CD14-positive monocyte (primary cell): Measurements from ENCODE around the gene OR1G1. TPM values are rescaled to one million over a fixed set of nuclear protein-coding genes. Genes with fewer than 3 reads are reported as not detected.
A peak's percentile ranks its signal among the peaks of the same experiment; 100 is the strongest.

Source experiments
- DNase-seq, 3 donors: peaks; one replicate each; pipeline ENCODE4 v3.0.0-alpha.2; 2011 to 2022
- H2AFZ ChIP-seq: 2 replicates; pipeline ENCODE4 v1.6.0; 2012; ENCODE audit warnings: mild to moderate bottlenecking, low read depth, low read length, inconsistent platforms; ENCODE audit not compliant: insufficient read depth, poor library complexity, severe bottlenecking
- H3K27ac ChIP-seq, 2 donors: 1 replicate in 1 of 2; 2 replicates in 1 of 2; pipeline ENCODE4 v1.5.1; 2012 to 2013; ENCODE audit warnings: low read length in 2 of 2, control low read depth in 1 of 2, inconsistent platforms in 1 of 2, low read depth in 1 of 2, mild to moderate bottlenecking in 1 of 2
- H3K27me3 ChIP-seq, 2 donors: one replicate each; pipeline versions ENCODE4 v1.6.0 to v1.6.1; 2011 to 2013; ENCODE audit warnings: low read length in 2 of 2; ENCODE audit not compliant: control insufficient read depth in 2 of 2, insufficient read depth in 2 of 2
- H3K36me3 ChIP-seq, 2 donors: replicated peaks in 1 of 2; 1 replicate in 1 of 2; 2 replicates in 1 of 2; pipeline versions ENCODE4 v1.5.1 to v1.6.1; 2012 to 2013; ENCODE audit warnings: low read length in 2 of 2, control low read depth in 1 of 2, inconsistent platforms in 1 of 2, mild to moderate bottlenecking in 1 of 2; ENCODE audit not compliant: insufficient read depth in 2 of 2, control insufficient read depth in 1 of 2
- H3K4me1 ChIP-seq, 2 donors: 1 replicate in 1 of 2; 2 replicates in 1 of 2; pipeline versions ENCODE4 v1.5.1 to v1.6.1; 2012 to 2013; ENCODE audit warnings: low read length in 2 of 2, control low read depth in 1 of 2, inconsistent platforms in 1 of 2, mild to moderate bottlenecking in 1 of 2, moderate library complexity in 1 of 2; ENCODE audit not compliant: insufficient read depth in 2 of 2, control insufficient read depth in 1 of 2
- H3K4me2 ChIP-seq: replicated peaks from 2 replicates; pipeline ENCODE3; 2012; ENCODE audit warnings: low read length, moderate library complexity, mild to moderate bottlenecking; ENCODE audit not compliant: poor library complexity, severe bottlenecking; ENCODE audit errors: extremely low read depth
- H3K4me3 ChIP-seq, 3 experiments: fragments of 200-600 bp in 1 of 3; sonication (generic) in 1 of 3; replicated peaks in 1 of 3; 1 replicate in 2 of 3; 2 replicates in 1 of 3; pipeline ENCODE4 v1.5.1; 2011 to 2013; ENCODE audit warnings: low read length in 3 of 3, mild to moderate bottlenecking in 3 of 3, control low read depth in 2 of 3, low read depth in 2 of 3, inconsistent platforms in 1 of 3, moderate library complexity in 1 of 3
- H3K79me2 ChIP-seq: 2 replicates; pipeline ENCODE4 v1.6.0; 2012; ENCODE audit warnings: mild to moderate bottlenecking, control low read depth, inconsistent platforms, low read length, moderate library complexity; ENCODE audit not compliant: insufficient read depth
- H3K9ac ChIP-seq: 2 replicates; pipeline ENCODE4 v1.6.0; 2017; ENCODE audit warnings: low read length, mild to moderate bottlenecking; ENCODE audit not compliant: insufficient read depth, poor library complexity, severe bottlenecking
- H3K9me3 ChIP-seq, 2 donors: replicated peaks in 1 of 2; 1 replicate in 1 of 2; 2 replicates in 1 of 2; pipeline versions ENCODE4 v1.5.1 to v1.6.1; 2012 to 2013; ENCODE audit warnings: low read length in 2 of 2, control low read depth in 1 of 2; ENCODE audit not compliant: control insufficient read depth in 1 of 2, insufficient read depth in 1 of 2
- H4K20me1 ChIP-seq: 2 replicates; pipeline ENCODE4 v1.6.0; 2012; ENCODE audit warnings: mild to moderate bottlenecking, low read length, control low read depth, moderate library complexity; ENCODE audit not compliant: insufficient read depth
- H3K27ac Mint-ChIP-seq, 7 donors: one replicate each; pipeline ENCODE4 v1.8.0; 2020; ENCODE audit warnings: mild to moderate bottlenecking in 7 of 7, mixed read lengths in 7 of 7, moderate library complexity in 6 of 7, inconsistent platforms in 2 of 7
- H3K27me3 Mint-ChIP-seq, 3 donors: one replicate each; pipeline ENCODE4 v1.8.0; 2021 to 2022; ENCODE audit warnings: low read depth in 3 of 3, mild to moderate bottlenecking in 3 of 3, mixed read lengths in 3 of 3, moderate library complexity in 3 of 3, inconsistent platforms in 1 of 3
- H3K36me3 Mint-ChIP-seq, 2 donors: one replicate each; pipeline ENCODE4 v1.8.0; 2020; ENCODE audit warnings: mixed read lengths in 2 of 2, inconsistent platforms in 1 of 2, mild to moderate bottlenecking in 1 of 2
- H3K4me1 Mint-ChIP-seq: one replicate; pipeline ENCODE4 v1.8.0; 2020; ENCODE audit warnings: mild to moderate bottlenecking, mixed read lengths
- H3K4me3 Mint-ChIP-seq, 2 donors: one replicate each; pipeline ENCODE4 v1.8.0; 2020; ENCODE audit warnings: mild to moderate bottlenecking in 2 of 2, mixed read lengths in 2 of 2, moderate library complexity in 1 of 2
- H3K9me3 Mint-ChIP-seq, 7 donors: one replicate each; pipeline ENCODE4 v1.8.0; 2020 to 2022; ENCODE audit warnings: mixed read lengths in 7 of 7, mild to moderate bottlenecking in 6 of 7, moderate library complexity in 6 of 7, inconsistent platforms in 2 of 7
- CTCF ChIP-seq: fragments of 200-600 bp; IDR thresholded peaks from one replicate; pipeline ENCODE4 v1.8.0; 2022; ENCODE audit warnings: antibody characterized with exemption, mild to moderate bottlenecking
- WGBS: methylation state at CpG from one replicate; pipeline ENCODE4 v1.1.5; 2013; ENCODE audit warnings: missing lambda C conversion rate; ENCODE audit not compliant: insufficient coverage; 5-methylcytosine and 5-hydroxymethylcytosine counted together
- intact Hi-C, 2 donors: fragments of 100-400 bp; cut with micrococcal nuclease; formaldehyde crosslinking; loops; one replicate each; pipeline versions ENCODE4 v1.15.0 to v1.15.1; 2023
- polyA minus RNA-seq: library from RNA; depleted of rRNA, polyadenylated mRNA; stranded (reverse); fragments of >200 nt; gene quantifications from 2 replicates; pipeline ENCODE4 v1.2.3, GENCODE V29; 2012
- polyA plus RNA-seq, 3 donors: library from polyadenylated mRNA; depleted of rRNA in 1 of 3; unstranded in 2 of 3; stranded (reverse) in 1 of 3; fragments of 300-500 nt in 2 of 3; fragments of >200 nt in 1 of 3; fragmentation: Illumina TruSeq in 2 of 3; gene quantifications; 1 replicate in 2 of 3; 2 replicates in 1 of 3; pipeline ENCODE4 v1.2.3, GENCODE V29; 2012 to 2021
- total RNA-seq, 12 experiments: library from RNA in 1 of 12; stranded (reverse) in 1 of 12; fragments of 120-200 nt in 1 of 12; gene quantifications; one replicate each; pipeline ENCODE4 v1.2.4 and lab custom pipeline; 2013 to 2026; ENCODE audit warnings: mixed read lengths in 6 of 12, inconsistent platforms in 1 of 12

OR1G1 gene
- total RNA-seq (2013): not detected
- polyA plus RNA-seq: not detected
- polyA minus RNA-seq: not detected in 2 replicates
- total RNA-seq (lab: John Stamatoyannopoulos, UW): 0 to 0.30 (median 0) reads per million in 11 experiments

GRCh38 chr17:3127451-3127850, at the start of gene OR1G1:
Gene OR1G1, minus strand, starts transcription at chr17:3127551. Its CDS starts 0 bp downstream, at chr17:3127551.
- Histone ChIP-seq H4K20me1 (no peaks in the 10 kb centered on the region), H3K4me1 (no peaks in the 10 kb centered on the region), H3K4me2 (no peak within 1 kb of the TSS), H3K27ac (no peak within 1 kb of the TSS), H3K4me3 (no peak within 1 kb of the TSS), H3K36me3 (no peaks in the 10 kb centered on the region), H3K9me3 (no peaks in the 10 kb centered on the region), H3K27me3 (no peaks in the 10 kb centered on the region), H2AFZ (no peak within 1 kb of the TSS), H3K9ac (no peak within 1 kb of the TSS), H3K79me2 (no peaks in the 10 kb centered on the region)
- Mint-ChIP-seq H3K4me1 (no peaks in the 10 kb centered on the region), H3K27me3 (peaks cover 5 to 11% (median 9%) of the 10 kb centered on the region in 3 donors), H3K36me3 (no peaks in the 10 kb centered on the region), H3K4me3 (no peak within 1 kb of the TSS), H3K27ac (no peak within 1 kb of the TSS), H3K9me3 (peaks cover 0 to 2% (median 0%) of the 10 kb centered on the region in 7 donors)
- no peak for DNase-seq
- intact Hi-C loops: no loop called here
- no CpG with 5 or more reads among the region's 2 CpGs for WGBS
- no peak for TF ChIP-seq CTCF

GRCh38 chr17:3167574-3167973, 40.2 kb upstream of the OR1G1 start:
- Mint-ChIP-seq H3K27ac (peak overlapping the region; percentile 88 to 95 (median 93)), H3K27me3 (peaks cover 8 to 10% (median 9%) of the 10 kb centered on the region in 3 donors), H3K4me1 (peaks cover 34% of the 10 kb centered on the region), H3K9me3 (peaks cover 3 to 30% (median 15%) of the 10 kb centered on the region in 7 donors), H3K4me3 (peak overlapping the region; percentile 55 to 68), H3K36me3 (no peaks in the 10 kb centered on the region)
- no CpG with 5 or more reads among the region's 5 CpGs for whole genome bisulfite sequencing
- peak; percentile 63 to 83 (median 70) for DNase-seq
- H3K9ac ChIP-seq: no peak overlapping the region
- no peak for TF ChIP-seq CTCF
- H3K4me3 ChIP-seq: peak overlapping the region in 2 of 3 experiments; percentile 4 to 24
- peak overlapping the region; percentile 53 to 78 for H3K27ac ChIP-seq
- H3K27me3 ChIP-seq: peaks cover 0 to 3% of the 10 kb centered on the region in 2 donors
- H3K9me3 ChIP-seq: peaks cover 10 to 14% of the 10 kb centered on the region in 2 donors
- intact Hi-C loops: no loop called here
- H3K4me1 ChIP-seq: peaks cover 29 to 35% of the 10 kb centered on the region in 2 donors
- H3K79me2 ChIP-seq: no peaks in the 10 kb centered on the region
- no peaks in the 10 kb centered on the region for H4K20me1 ChIP-seq
- H3K4me2 ChIP-seq: peak overlapping the region; percentile 47
- no peaks in the 10 kb centered on the region for H3K36me3 ChIP-seq
- H2AFZ ChIP-seq: peak overlapping the region; percentile 69
